NCI-H1930 (cell line): ENCODE results near the gene TIGD6.
"Not testable (repeated sequence)": the region's sequence is repeated elsewhere in the genome, so short reads cannot be mapped to it uniquely, and the experiment has no call there.

Experiments
- DNase-seq, 2 experiments: peaks; one replicate each; lab custom pipeline; 2025; lab: John Stamatoyannopoulos, UW

Gene TIGD6

DNA sequence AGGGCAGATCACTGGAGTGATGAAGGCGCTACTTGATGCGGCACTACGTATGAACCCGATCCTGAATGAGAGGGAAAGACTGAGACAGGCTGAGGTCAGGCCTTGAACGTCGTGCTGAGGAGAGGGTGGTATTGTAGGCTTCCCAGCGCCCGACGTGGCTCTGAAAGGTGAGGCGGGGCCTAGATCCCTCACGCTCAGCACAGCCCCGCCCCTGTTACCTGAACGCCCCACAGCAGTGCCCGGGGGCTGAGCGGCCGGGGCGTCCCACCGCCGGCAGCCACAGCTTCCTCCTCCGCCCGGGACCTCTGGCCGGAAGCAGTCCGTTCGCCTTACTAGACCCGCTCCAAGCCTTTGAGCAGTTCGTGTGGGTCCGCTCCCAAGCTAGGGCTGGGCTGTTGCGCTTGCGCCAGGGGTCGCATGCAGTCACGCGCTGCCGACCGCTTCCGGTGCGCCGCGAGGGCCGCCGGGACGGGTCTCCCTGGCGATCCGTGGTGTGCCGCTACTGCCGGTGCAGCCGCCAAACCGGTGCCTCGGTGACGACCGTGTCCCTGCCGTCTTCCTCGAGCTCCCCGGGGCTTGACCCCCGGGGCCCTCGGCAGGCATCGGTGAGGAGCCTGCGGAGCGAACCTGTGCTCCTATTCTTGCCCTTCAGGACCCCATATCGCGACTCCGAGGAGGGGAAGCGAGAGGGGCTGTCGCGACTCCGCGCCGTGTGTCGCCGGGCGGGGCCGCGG, at the start of gene TIGD6, which contains the start of gene HMGXB3:
TSS of gene TIGD6 (minus strand) at position 399 of the 734 bp plus-strand sequence. CDS start 4,306 bp downstream, outside the sequence.
TSS of gene HMGXB3 (plus strand) at position 484 of the 734 bp plus-strand sequence. CDS start 4,114 bp downstream, outside the sequence.
- DNase-seq = peak; percentile 79 to 80

DNA sequence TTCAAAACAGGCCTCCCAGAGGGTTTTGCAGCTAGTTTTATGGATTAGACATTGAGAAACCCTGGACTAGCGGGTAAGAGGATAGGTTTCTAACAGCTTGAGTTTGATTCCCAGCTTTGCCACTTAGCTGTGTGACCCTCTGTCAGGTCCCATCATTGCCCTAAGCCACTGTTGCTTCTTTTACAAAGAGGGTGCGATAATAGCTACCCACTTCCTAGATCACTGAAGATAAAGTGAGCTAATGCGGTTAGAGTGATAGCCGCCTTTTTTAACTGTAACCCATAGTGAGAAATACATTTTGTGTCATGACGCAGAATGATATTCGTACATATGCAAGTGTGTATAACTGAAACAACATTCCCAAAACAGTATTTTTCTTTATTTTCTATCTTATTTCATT, 45.6 kb upstream of the TIGD6 start:
- no peak for DNase-seq

DNA sequence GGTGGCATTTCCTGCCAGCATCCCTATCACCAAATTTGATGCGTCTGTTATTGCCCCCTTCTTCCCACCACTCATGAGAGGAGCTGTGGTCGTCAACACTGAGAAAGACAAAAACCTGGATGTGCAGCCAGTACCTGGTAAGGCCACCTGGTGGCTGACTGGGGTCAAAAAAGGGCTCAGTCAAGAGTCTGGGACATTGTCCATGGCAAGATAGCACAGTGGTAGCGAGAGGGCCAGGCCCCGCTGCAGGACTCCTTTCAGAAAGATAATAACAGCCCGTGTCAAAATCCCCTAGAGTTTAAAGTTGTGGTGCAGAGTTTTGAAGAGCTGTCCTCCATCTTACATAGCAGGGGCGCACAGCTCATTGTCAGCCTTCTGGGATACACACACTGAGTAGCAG, 45.1 kb upstream of the TIGD6 start:
- DNase-seq = no peak

DNA sequence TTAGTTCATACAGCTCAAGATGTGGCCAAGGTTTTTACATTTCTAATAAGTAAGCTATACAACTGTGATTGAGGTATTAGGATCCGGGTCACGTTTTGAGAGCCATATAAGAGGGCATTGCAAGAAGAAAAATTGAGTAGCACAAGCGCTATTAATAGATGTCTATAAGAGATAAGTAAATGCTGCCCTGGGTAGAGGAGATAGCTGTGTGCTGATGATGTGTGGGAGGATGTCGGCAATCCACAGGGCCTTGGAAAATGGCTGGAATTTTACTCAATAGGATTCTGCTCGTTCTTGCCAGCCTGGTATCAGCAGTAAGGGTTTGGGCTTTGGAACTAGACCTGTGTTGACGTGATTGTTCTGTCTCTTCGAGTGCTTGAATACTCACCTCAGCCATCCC, 44.3 kb upstream of the TIGD6 start:
- DNase-seq = no peak

DNA sequence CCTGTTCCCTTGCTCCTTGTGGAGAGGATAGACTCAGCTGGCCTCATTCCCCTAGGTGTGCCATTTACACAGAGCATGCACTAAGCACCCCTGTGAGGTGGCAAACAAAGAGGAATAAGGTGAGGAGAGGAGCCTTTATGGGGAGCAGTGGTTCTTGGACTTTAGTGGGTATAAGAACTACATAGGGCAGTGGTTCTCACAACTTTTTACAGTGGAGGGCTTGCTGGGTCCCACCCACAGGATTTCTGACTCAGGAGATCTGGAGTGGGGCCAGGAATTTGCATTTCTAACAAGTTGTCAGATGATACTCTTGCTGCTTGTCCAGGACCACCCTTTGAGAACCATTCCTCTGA, 43.9 kb upstream of the TIGD6 start:
- no peak for DNase-seq

DNA sequence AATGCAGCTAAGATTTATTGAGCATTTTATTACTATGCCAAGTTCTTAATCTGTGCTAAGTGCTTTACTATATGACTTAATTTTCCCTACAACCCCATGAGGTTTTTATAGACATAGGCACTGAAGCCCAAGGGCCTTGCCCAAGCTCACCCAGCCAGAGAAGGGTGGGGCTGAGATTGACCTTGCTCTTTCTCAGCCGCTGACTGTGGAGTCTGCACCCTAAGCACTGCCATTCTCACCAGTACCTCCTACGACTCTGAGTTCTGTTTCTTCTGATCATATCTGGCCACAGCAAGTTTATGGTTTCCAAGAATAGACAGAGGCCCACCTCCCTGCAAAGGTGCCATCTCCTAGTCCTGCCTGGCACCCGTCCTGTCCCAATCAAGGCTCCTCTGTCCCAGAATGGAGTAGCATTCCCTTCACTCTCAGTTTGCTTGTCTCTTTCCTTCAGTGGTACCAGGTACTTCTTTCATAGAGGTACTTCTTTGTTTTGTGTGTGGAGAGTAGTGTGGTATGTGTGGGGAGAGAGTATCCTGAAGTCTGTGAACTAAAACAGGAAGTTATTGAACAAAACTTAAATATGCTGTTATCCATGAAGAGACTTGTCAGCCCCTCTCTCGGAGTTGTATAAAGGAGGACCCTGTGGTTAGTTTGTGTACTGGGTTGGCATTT, 43.3 kb upstream of the TIGD6 start:
- DNase-seq = no peak

DNA sequence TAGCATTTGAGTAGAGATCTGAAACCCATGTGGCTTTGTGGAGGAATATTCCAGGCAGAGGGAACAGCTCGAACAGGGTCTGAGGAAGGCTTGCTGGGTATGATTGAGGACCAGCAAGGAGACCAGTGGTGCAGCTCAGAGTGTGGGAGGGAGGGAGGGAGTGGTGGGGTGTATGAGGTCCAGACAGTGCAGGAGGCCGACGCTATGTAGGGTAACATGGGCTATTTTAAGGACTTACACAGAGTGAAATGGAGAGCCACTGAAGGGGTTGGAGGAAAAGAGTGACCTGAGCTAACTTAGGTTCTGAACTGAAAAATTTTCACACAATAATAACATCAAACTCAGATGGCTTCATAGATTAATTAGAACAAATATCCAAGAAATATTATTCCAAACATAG, 42.0 kb upstream of the TIGD6 start:
- DNase-seq = no peak

DNA sequence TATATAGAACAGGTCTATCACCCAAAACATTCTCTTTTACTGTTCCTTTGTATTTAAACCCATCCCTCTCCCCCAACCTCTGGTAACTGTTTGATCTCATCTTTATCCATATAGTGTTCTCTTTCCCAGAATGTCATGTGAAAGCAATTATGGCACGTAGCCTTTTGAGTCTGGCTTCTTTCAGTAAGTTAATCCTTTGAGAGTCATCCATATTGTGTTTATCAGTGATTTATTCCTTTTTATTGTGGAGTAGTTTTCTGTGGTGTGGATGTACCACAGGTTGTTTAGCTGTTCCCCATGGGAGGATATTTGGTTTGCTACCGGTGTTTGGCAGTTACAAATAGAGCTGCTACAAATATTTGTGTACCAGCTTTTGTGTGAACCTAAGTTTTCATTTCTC, 38.1 kb upstream of the TIGD6 start:
- DNase-seq = peak in 1 of 2 experiments; percentile 18

DNA sequence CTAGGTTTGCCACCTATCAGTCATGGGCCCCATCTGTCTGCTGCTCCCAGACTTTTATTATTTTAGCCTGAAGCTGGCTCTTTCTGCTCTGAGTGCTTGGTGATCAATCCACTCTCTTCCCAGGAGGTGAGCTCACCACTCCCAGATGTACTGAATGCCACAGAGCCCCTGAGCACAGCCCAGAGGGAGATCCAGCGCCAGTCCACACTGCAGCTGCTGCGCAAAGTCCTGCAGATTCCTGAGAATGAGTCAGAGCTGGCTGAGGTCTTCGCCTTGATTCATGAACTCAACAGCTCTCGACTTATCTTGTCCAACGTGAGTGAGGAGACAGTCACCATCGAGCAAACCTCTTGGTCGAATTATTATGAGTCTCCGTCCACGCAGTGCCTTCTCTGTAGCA, 36.1 kb upstream of the TIGD6 start:
- DNase-seq = no peak

DNA sequence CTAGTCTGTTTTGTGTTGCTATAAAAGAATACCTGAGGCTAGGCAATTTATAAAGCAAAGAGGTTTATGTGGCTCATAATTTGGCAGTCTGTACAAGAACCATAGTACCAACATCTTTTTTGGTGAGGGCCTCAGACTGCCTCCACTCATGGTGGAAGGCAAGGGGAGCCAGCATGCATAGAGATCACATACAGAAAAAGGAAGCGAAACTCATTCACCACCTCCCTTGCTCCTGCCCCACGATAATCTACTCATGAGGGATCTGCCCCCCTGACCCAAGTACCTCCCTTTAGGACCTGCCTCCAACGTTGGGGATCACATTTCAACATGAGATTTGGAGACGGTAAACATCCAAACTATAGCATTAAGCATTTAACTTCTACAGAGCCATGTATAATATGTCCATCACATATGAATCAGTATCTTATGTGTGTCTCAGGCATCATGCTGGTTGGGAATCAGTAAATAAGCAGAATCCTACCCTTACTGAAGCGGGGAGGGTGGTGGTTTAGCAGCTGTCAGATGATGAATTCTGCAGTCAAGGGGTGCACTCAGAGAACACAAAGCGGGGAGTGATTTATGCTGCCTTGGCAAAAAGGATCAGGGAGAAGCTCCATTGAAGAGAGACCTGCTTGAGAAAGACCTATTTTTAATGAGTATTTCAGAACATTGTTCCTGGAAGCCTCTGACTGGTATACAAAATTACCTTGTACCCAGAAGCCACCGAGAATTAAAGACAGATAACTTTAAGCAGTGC, 34.9 kb upstream of the TIGD6 start:
- no peak for DNase-seq

DNA sequence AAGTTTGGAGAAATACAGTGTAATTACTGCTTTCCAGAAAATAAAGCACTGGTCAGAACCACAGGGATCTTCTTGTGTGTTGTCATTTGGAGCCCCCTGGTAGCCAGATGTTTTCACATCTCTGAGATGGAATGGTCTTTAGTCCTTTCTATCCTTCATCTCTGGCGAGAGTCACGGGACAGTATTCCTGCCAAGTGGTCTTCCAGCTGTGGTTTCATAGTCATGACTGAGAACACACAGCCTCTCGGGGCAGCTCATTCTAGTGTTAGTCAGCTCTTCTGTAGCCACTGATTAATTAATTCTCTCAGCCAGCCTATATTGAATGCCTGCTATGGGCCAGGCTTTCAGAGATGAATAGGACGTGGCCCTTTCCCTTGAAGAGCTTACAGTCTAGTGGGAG, 34.2 kb upstream of the TIGD6 start:
- DNase-seq = no peak

DNA sequence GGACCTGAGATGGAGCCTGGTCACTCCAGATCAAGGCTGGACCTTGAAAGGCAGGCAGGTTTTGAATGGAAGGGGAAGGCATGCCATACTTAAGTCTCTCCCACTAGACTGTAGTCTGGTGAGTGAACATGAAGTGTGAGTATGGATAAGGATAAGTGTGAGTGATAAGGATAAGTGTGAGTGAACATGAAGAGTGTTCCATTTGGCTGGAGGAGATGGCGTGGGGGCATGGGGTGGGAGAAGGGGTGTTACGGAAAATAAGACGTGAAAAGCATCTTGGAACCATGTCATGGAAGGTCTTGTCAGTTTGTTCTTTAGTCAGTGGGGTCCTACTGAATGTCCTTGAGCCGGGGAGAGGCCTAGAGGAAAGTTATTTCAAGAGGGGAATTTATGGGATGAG, 32.9 kb upstream of the TIGD6 start:
- DNase-seq = no peak

DNA sequence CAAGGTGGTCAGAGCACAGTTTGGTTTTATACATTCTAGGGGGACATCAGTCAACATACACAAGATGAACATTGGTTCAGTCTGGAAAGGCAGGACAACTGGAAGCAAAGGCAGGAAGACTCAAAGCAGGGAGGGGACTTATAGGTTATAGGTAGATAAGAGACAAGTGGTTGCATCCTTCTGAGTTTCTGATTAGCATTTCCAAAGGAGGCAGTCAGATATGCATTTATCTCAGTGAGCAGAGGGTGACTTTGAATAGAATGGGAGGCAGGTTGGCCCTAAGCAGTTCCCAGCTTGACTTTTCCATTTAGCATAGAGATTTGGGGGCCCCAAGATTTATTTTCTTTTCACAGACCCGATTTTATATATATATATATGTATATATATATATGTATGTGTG, 27.6 kb upstream of the TIGD6 start:
- not testable (repeated sequence) for DNase-seq

DNA sequence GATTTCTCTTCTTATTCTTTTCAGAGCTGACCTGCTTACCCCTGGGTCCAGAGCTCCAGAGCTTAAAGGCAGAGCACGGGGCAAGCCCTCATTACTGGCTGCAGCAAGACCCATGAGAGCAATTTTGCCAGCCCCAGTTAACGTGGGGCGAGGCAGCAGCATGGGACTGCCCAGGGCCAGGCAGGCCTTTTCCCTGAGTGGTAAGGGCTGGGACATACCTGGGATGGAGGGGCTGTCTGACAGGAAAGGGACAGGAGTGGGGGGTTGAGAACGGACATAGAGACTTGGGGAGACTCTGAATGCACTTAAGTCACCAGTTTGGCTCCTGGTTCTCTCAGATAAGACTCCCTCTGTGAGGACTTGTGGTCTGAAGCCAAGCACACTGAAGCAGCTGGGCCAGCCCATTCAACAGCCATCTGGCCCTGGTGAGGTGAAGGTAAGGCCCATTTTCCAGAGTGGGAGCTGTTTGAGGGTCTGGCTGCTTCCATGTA, 26.3 kb upstream of the TIGD6 start:
- no peak for DNase-seq

DNA sequence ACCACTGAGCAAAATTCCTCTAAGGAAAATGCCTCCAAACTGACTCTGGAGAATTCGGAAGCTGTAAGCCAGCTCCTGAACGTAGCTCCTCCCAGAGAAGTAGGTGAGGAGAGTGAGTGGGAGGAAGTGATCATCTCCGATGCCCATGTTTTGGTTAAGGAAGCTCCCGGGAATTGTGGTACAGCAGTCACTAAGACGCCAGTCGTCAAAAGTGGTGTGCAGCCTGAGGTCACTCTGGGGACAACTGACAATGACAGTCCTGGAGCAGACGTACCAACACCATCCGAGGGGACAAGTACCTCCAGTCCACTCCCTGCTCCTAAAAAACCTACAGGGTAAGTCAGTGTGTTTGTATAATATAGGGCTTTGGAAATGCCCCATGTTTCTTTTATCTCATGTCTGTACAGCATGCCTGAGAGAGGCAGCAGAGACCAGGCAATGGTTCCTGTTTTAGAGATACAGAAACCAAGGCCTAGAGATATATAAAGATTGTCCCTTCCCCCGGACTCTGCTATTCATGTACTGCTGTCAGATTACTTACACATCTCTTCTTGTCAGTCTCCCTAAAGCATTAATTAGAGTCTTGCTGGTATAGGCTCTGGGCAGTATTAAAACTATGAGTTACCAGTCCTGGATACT, 24.0 kb upstream of the TIGD6 start:
- no peak for DNase-seq

DNA sequence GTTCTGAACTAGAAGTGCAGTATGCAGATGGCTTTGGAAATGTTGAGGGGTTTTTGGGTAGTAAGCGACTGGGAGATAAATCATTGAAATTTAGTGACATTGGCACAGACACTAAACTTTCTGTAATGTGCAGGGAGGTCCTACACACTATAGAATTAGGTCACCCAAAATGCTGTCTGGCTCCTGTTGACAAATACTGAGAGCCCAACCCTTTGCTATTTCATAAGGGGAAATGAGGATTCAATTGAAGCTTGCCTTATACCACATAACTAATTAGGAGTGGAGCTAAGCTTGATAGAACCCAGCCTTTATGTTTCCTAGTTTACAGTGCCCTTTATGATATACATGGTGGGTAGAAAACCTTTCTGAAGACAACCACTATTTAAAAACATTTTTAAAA, 22.7 kb upstream of the TIGD6 start:
- no peak for DNase-seq

DNA sequence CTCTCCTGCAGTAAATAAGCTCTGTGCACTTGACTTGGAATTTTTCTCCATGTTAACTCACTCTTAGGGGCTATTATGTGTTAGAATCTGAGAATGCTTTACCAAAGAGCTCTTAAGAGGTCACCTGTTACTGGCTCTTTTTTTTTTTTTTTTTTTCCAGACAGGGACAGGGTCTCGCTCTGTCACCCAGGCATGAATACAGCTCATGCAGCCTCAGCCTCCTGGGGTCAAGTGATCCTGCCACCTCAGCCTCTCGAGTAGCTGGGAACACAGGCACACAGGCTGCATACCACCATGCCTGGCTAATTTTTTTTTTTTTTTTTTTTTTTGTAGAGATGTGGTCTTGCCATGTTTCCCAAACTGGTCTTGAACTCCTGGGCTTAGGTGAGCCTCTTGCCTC, 22.2 kb upstream of the TIGD6 start:
- DNase-seq = no peak

DNA sequence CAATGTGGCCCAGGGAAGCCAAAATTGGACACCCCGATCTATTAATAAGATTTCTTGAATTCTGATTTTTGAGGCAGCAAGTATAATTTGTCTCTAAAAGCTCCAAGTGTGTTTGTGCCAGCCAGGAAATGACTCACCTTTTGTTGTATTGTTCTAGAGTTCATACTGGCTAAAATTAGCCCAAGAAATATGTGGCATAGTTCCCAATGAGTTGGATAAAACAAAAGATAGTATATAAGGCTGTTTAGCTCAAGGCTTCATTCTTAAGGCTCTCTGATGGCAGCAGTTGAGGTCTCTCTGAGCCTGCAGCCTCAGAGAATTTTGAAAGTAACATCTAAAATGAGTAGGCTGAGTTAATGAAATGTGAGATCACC, 21.7 kb upstream of the TIGD6 start:
- DNase-seq = no peak

DNA sequence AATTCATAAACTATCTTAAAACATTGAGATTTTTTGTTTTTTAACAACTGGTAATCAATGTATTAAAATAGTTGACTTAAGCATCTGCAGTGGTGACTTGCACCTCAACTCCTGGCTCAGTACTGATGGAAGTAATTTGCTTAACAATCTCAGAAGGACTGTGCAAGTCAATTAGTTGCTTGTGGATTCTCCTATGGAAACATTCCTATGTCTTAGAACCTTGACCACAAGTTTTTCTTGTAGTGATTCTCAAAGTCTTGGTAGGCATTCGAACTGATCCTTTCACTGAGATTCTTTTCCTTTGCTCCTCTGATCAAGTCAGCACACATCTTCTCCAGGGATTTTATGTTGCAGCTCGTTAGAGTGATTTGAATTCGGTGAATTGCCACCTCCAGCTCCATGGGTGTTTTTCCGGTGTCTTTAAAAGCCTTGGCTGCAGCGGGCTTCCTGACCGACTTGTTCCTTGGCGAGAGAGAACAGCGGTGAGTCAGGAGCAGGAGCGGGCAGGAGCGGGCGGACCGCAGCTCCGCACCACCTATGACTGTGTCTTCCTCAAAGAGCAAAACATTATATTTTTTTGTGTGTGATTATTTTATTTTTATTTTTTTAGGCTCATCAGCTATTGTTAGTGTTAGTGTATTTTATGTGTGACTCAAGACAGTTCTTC, 21.2 kb upstream of the TIGD6 start:
- no peak for DNase-seq

DNA sequence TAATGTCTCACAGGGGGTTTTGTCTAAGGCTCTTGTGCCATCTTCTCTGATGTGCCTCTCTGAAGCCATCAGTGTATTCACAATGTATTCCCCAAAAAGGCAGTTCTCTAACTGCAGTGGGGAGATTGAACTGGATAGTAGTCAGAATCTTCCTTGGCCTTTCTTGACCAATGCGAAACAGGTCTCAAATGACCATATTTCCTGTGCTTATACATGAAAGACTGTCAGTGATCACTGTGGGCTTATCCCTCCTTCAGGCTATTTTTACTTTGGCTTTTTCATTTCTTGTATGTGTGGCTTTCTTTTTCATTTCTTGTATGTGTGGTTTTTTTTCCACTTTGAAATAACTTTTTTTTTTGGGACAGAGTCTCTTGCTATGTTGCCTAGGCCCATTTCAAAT, 19.8 kb upstream of the TIGD6 start:
- DNase-seq = no peak

DNA sequence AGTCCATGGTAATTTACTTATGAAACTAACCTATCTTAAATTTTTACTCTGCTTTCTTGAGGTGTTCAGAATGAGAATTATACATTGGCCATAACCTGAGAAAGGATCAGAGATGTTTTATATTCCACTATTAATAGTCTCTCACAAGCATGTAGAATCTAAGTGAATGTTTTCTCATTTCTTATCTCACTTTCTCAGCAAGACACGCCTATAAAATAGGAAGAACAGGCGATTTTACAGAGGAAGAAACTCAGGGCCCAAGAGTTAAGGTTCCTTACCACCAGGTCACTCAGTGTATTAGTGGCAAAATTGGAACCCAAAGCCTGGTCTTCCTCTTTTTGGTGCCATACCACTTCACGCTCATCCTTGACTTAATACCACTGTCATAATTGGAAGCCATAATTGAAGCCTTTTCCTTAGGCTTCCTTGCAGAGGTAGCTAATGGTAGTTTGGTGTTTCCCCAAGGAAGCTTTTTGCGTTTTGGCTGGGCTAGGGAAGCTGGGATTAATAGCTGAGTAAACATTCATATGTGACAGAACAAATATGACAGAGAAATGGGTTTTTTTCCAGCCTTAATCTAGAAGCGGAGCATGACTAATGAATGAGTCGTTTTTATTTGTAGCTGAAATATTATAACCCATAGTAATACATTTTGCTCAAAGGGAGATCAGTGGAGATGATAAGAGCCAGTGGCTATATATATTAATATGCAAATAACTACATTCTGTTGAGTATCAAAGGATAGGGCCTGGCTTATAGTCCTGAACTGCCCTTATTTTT, 17.0 kb upstream of the TIGD6 start:
- no peak for DNase-seq
